ENCODE results near the gene TOMT.

GRCh38 chr11:72144807-72145565 lies 39.3 kb downstream of the TOMT start:
- TF ChIP-seq CTCF (IDR thresholded peaks at IDR 0.05) (no peak), POLR2AphosphoS5 (IDR thresholded peaks at IDR 0.05) (no peak)
